ENCODE data around the gene HSPA5.

DNA sequence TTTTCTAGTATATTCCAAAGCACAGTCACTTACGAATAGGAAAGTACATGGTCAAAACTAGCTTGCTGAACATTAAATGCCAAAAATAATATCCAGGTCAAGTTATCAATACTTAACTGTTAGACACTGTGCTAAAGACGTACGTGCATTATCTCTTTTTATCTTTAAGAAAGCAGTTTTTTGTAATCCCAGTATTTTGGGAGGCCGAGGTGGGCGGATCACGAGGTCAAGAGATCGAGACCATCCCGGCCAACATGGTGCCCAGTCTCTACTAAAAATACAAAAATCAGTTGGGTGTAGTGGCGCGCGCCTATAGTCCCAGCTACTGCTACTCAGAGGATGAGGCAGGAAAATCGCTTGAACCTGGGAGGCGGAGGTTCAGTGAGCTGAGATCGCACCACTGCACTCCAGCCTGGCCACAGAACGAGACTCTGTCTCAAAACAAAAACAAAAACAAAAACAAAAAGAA lies 2.7 kb upstream of the HSPA5 start:
- no peak for TF ChIP-seq CTCF (IDR thresholded peaks at IDR 0.05 in 2 of 3, conservative IDR thresholded peaks at IDR 0.05 in 1 of 3; ENCODE audit: control insufficient read depth in 2 of 3, extremely low read depth in 1 of 3, insufficient read depth in 1 of 3, low read depth in 3 of 3, low read length in 3 of 3)
- TF ChIP-seq, protein P1, sequence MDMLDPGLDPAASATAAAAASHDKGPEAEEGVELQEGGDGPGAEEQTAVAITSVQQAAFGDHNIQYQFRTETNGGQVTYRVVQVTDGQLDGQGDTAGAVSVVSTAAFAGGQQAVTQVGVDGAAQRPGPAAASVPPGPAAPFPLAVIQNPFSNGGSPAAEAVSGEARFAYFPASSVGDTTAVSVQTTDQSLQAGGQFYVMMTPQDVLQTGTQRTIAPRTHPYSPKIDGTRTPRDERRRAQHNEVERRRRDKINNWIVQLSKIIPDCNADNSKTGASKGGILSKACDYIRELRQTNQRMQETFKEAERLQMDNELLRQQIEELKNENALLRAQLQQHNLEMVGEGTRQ (IDR thresholded peaks at IDR 0.05; ENCODE audit: borderline replicate concordance, low read depth, low read length), result no peak
- TF ChIP-seq CHD2 (IDR thresholded peaks at IDR 0.05; ENCODE audit: borderline replicate concordance, low read depth, low read length), result no peak
- no peak for TF ChIP-seq ZNF622 (IDR thresholded peaks at IDR 0.05)
- TF ChIP-seq, protein P2, sequence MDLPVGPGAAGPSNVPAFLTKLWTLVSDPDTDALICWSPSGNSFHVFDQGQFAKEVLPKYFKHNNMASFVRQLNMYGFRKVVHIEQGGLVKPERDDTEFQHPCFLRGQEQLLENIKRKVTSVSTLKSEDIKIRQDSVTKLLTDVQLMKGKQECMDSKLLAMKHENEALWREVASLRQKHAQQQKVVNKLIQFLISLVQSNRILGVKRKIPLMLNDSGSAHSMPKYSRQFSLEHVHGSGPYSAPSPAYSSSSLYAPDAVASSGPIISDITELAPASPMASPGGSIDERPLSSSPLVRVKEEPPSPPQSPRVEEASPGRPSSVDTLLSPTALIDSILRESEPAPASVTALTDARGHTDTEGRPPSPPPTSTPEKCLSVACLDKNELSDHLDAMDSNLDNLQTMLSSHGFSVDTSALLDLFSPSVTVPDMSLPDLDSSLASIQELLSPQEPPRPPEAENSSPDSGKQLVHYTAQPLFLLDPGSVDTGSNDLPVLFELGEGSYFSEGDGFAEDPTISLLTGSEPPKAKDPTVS (IDR thresholded peaks at IDR 0.05; ENCODE audit: low read depth, low read length), result no peak
- TF ChIP-seq TCF7 (IDR thresholded peaks at IDR 0.05; ENCODE audit: borderline replicate concordance), result no peak
- TF ChIP-seq ATF3 (IDR thresholded peaks at IDR 0.05; ENCODE audit: borderline replicate concordance, extremely low read depth, low read depth, low read length), result no peak
